GM12878 (cell line): ENCODE measurements around the gene TNRC6C. TPM values are rescaled to one million over a fixed set of nuclear protein-coding genes. Genes with fewer than 3 reads are reported as not detected.

Experiments used
- ATAC-seq: fragments of 200-7000 bp; cut with Tn5 transposase; 3 replicates; pipeline ENCODE4 v1.9.1; 2020; ENCODE audit warnings: mild to moderate bottlenecking, moderate library complexity
- BruUV-seq: library from RNA; stranded (reverse); fragments of 400-500 nt; replicated peaks from 2 replicates; lab custom pipeline; 2021; lab: Mats Ljungman, UMichigan
- CTCF ChIA-PET: fragments of 300-600 bp; sonication (Branson Sonifier 250); formaldehyde crosslinking; extraction: SDS; loops from one replicate; lab custom pipeline; 2021; ENCODE audit warnings: inconsistent platforms; lab: Yijun Ruan, JAX
- POLR2A ChIA-PET: fragments of 350-600 bp; formaldehyde crosslinking; extraction: SDS; loops from one replicate; lab custom pipeline; 2021; ENCODE audit warnings: inconsistent platforms; lab: Charles Lee
- RAD21 ChIA-PET: fragments of 300-600 bp; sonication (Branson Sonifier 250); formaldehyde crosslinking; loops from one replicate; lab custom pipeline; 2023; ENCODE audit warnings: antibody characterized with exemption; ENCODE audit not compliant: unreplicated experiment; lab: Charles Lee
- SMC1A ChIA-PET: fragments of 300-600 bp; sonication (Branson Sonifier 250); formaldehyde crosslinking; loops from one replicate; lab custom pipeline; 2023; ENCODE audit not compliant: unreplicated experiment, uncharacterized antibody; lab: Charles Lee
- DNase-seq: peaks from one replicate; pipeline ENCODE4 v3.0.0-alpha.2; 2011; ENCODE audit warnings: low read depth, low spot score
- FAIRE-seq: peaks from 3 replicates; lab custom pipeline; 2011; peaks lifted over from hg19 to GRCh38; lab: Jason Lieb, UNC
- H2AFZ ChIP-seq: 2 replicates; pipeline ENCODE4 v1.6.0; 2011; ENCODE audit warnings: low read depth, low read length, control low read depth; ENCODE audit not compliant: control insufficient read depth
- H3K27ac ChIP-seq: 2 replicates; pipeline ENCODE4 v1.5.1; 2011; ENCODE audit warnings: control low read depth; ENCODE audit not compliant: control insufficient read depth, insufficient read depth
- H3K27me3 ChIP-seq, 2 experiments: replicated peaks in 1 of 2; 2 replicates each; pipeline versions ENCODE4 v1.6.0 to v1.6.1; 2011; ENCODE audit warnings: low read length in 1 of 2; ENCODE audit not compliant: control insufficient read depth in 2 of 2, insufficient read depth in 2 of 2
- H3K36me3 ChIP-seq, 2 experiments: 2 replicates each; pipeline ENCODE4 v1.5.1; 2011; ENCODE audit warnings: low read length in 1 of 2; ENCODE audit not compliant: control insufficient read depth in 2 of 2, insufficient read depth in 2 of 2
- H3K4me1 ChIP-seq: 2 replicates; pipeline ENCODE4 v1.6.1; 2011; ENCODE audit warnings: mild to moderate bottlenecking, low read length, moderate library complexity, mixed read lengths; ENCODE audit not compliant: control insufficient read depth, insufficient read depth
- H3K4me2 ChIP-seq: 2 replicates; pipeline ENCODE4 v1.6.0; 2011; ENCODE audit warnings: control low read depth; ENCODE audit not compliant: control insufficient read depth, insufficient read depth
- H3K4me3 ChIP-seq: fragments of 200-600 bp; sonication (generic); 2 replicates; pipeline ENCODE4 v1.5.1; 2016
- H3K79me2 ChIP-seq: 2 replicates; pipeline ENCODE4 v1.6.0; 2011; ENCODE audit warnings: low read length; ENCODE audit not compliant: control insufficient read depth, insufficient read depth
- H3K9ac ChIP-seq: 2 replicates; pipeline ENCODE4 v1.8.0; 2011; ENCODE audit warnings: low read length, control low read depth, mixed read lengths; ENCODE audit not compliant: control insufficient read depth, insufficient read depth
- H3K9me3 ChIP-seq: replicated peaks from 3 replicates; pipeline ENCODE4 v1.5.1; 2011; ENCODE audit warnings: mild to moderate bottlenecking, low read length; ENCODE audit not compliant: control insufficient read depth, insufficient read depth
- H4K20me1 ChIP-seq: 2 replicates; pipeline ENCODE4 v1.6.0; 2011; ENCODE audit not compliant: control insufficient read depth, insufficient read depth
- ASH2L ChIP-seq: fragments of 300-600, 200-600 bp; sonication (generic); IDR thresholded peaks from 2 replicates; pipeline ENCODE4 v1.6.1; 2017; ENCODE audit warnings: low read depth, mild to moderate bottlenecking, borderline replicate concordance
- BACH1 ChIP-seq: fragments of 450-650 bp; IDR thresholded peaks from 2 replicates; pipeline ENCODE4 v1.6.1; 2017; ENCODE audit warnings: mild to moderate bottlenecking, borderline replicate concordance
- CHD1 ChIP-seq: IDR thresholded peaks from 2 replicates; pipeline ENCODE4 v1.6.1; 2012; ENCODE audit warnings: low read depth, low read length, improper control_type of control experiment
- HCFC1 ChIP-seq: fragments of 150-350 bp; IDR thresholded peaks from 2 replicates; pipeline ENCODE4 v1.6.1; 2014; ENCODE audit warnings: low read length
- JUNB ChIP-seq: IDR thresholded peaks from 2 replicates; pipeline ENCODE4 v1.6.1; 2016; ENCODE audit warnings: antibody characterized with exemption, mild to moderate bottlenecking
- NR2C2 ChIP-seq: IDR thresholded peaks from 2 replicates; pipeline ENCODE4 v1.6.1; 2011; ENCODE audit warnings: borderline replicate concordance, low read depth; ENCODE audit not compliant: control insufficient read depth, insufficient read length
- RELA ChIP-seq: fragments of 450-650 bp; IDR thresholded peaks from 2 replicates; pipeline ENCODE4 v1.8.0; 2014; ENCODE audit warnings: borderline replicate concordance; ENCODE audit not compliant: partially characterized antibody
- TARDBP ChIP-seq: IDR thresholded peaks from 2 replicates; pipeline ENCODE4 v1.6.1; 2016; ENCODE audit warnings: borderline replicate concordance
- YY1 ChIP-seq: IDR thresholded peaks from 2 replicates; pipeline ENCODE4 v1.6.1; 2011; ENCODE audit warnings: low read depth, mild to moderate bottlenecking, low read length
- ZSCAN29 ChIP-seq: fragments of 450-650 bp; IDR thresholded peaks from 2 replicates; pipeline ENCODE4 v1.6.1; 2017; ENCODE audit warnings: mild to moderate bottlenecking, moderate library complexity
- WGBS: methylation state at CpG from one replicate; pipeline ENCODE4 v1.1.6; 2016; ENCODE audit warnings: low lambda C conversion rate; ENCODE audit not compliant: insufficient replicate concordance, insufficient coverage; ENCODE audit errors: missing lambda C conversion rate; 5-methylcytosine and 5-hydroxymethylcytosine counted together
- in situ Hi-C: fragments of 300-500 bp; cut with MboI; formaldehyde crosslinking; loops from 9 replicates; pipeline ENCODE4 v1.14.3; 2018; ENCODE audit warnings: mixed read lengths
- intact Hi-C: fragments of 100-400 bp; cut with micrococcal nuclease; formaldehyde crosslinking; loops from one replicate; pipeline ENCODE4 v1.14.2; 2022; ENCODE audit not compliant: unreplicated experiment
- polyA plus RNA-seq, 11 experiments: library from polyadenylated mRNA; depleted of rRNA in 4 of 11; unstranded in 6 of 11; stranded (reverse) in 5 of 11; fragments of >200 nt; fragmentation: Nextera tagmentation in 4 of 11; fragmentation: Illumina TruSeq in 1 of 11; extraction: Ambion mirVana in 4 of 11; extraction: Trizol in 1 of 11; gene quantifications; 1 replicate in 1 of 11; 2 replicates in 10 of 11; pipeline versions ENCODE4 v1.2.1 to v1.2.3, GENCODE V29; 2011 to 2016; ENCODE audit warnings: inconsistent platforms in 2 of 11, missing spikeins in 2 of 11, low read depth in 1 of 11
- total RNA-seq, 4 experiments: library from RNA; depleted of rRNA in 3 of 4; stranded (reverse); fragments of >200 nt in 3 of 4; fragmentation: Illumina TruSeq in 1 of 4; extraction: Trizol in 1 of 4; gene quantifications; 2 replicates each; pipeline versions ENCODE4 v1.2.1 to v1.2.3, GENCODE V29; 2013 to 2021
- TF ChIP-seq, protein P1 (sequence below): fragments of 450-650 bp; formaldehyde crosslinking; IDR thresholded peaks from 2 replicates; pipeline ENCODE4 v1.5.0; 2022; ENCODE audit warnings: mild to moderate bottlenecking, missing genetic modification characterization
- TF ChIP-seq, protein P2 (sequence below): fragments of 450-650 bp; IDR thresholded peaks from 2 replicates; pipeline ENCODE4 v1.6.1; 2017; ENCODE audit warnings: mild to moderate bottlenecking, moderate library complexity

Gene TNRC6C
- total and polyA plus RNA-seq, 10 of the 15 experiments (the other 5 are each of a cell fraction or from before 2014, with no cell fraction given), result 0.40 to 6.1 (median 0.96) TPM

DNA sequence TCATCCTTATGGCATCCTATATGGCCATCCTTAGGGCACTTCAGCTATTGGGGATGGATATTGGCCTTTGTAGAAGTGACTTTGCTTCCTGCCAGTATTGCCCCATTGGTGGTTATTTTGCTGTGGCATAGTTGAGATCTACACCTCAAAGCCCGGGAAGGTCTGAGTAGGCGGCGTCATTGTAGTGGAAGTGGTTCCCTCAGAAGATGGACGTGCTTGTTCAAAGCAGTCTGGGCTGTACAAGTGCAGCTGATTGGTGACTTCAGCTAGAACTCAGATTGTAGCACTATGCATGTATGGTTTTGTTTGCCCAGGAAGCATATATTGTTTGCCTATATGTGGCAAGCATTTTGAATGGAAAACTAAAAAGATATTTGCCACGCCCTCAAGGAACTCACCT, 86.8 kb downstream of the TNRC6C start (continued):
- TF ChIP-seq, protein P1, sequence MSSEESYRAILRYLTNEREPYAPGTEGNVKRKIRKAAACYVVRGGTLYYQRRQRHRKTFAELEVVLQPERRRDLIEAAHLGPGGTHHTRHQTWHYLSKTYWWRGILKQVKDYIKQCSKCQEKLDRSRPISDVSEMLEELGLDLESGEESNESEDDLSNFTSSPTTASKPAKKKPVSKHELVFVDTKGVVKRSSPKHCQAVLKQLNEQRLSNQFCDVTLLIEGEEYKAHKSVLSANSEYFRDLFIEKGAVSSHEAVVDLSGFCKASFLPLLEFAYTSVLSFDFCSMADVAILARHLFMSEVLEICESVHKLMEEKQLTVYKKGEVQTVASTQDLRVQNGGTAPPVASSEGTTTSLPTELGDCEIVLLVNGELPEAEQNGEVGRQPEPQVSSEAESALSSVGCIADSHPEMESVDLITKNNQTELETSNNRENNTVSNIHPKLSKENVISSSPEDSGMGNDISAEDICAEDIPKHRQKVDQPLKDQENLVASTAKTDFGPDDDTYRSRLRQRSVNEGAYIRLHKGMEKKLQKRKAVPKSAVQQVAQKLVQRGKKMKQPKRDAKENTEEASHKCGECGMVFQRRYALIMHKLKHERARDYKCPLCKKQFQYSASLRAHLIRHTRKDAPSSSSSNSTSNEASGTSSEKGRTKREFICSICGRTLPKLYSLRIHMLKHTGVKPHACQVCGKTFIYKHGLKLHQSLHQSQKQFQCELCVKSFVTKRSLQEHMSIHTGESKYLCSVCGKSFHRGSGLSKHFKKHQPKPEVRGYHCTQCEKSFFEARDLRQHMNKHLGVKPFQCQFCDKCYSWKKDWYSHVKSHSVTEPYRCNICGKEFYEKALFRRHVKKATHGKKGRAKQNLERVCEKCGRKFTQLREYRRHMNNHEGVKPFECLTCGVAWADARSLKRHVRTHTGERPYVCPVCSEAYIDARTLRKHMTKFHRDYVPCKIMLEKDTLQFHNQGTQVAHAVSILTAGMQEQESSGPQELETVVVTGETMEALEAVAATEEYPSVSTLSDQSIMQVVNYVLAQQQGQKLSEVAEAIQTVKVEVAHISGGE (CRISPR knock-in tag), result no peak
- TF ChIP-seq TARDBP (no peak), ZSCAN29 (no peak), CHD1 (no peak)
- TF ChIP-seq, all 136 proteins: peak for 0

DNA sequence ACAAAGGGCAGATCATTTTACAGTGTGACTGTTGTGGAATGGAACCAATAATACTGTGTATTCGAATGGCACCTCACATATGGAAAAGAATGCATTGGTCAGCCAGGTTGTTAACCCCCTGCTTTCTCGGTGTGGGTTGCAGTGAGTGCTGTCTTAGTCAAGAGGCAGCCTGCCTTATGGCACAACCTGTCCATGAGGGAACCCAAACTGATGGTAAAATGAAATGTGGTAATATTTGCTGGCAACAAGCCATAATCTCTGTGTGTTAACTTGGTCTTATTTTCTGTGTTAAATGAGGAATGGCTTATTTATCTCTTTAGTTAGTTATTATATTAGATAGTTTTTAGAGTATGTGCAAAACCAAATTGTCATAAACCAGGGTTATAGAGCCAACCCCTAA, 88.4 kb downstream of the TNRC6C start:
- ChIA-PET CTCF (interaction anchor here (0.7 to 1.5 kb wide), 3 partner anchors 27 to 453 kb away, joined by 3 to 8 read pairs (median 6); no protein-coding TSS in a partner anchor), RAD21 (interaction anchor here (1.0 kb wide), 1 partner anchor 204 kb away, joined by 3 read pairs; no protein-coding TSS in a partner anchor), SMC1A (interaction anchor here (1.2 kb wide), 1 partner anchor 75 kb away, joined by 3 read pairs; no protein-coding TSS in a partner anchor), POLR2A (no interaction called here)
- WGBS, result 43% methylated on average over 2 of the region's 2 CpGs
- BruUV-seq, result no TSS peak
- H3K9ac ChIP-seq, result no peak overlapping the region
- in situ Hi-C loops, result no loop called here
- no peak overlapping the region for H3K4me2 ChIP-seq
- H3K27ac ChIP-seq, result no peak overlapping the region
- H3K36me3 ChIP-seq, result peaks cover 3 to 6% of the 10 kb centered on the region in 2 experiments
- intact Hi-C loops, result no loop called here
- TF ChIP-seq JUNB, result no peak
- TF ChIP-seq ASH2L, result no peak
- TF ChIP-seq YY1, result no peak
- no peak for TF ChIP-seq BACH1
- no peak for TF ChIP-seq HCFC1
- no peak for TF ChIP-seq RELA
- TF ChIP-seq, protein P2, sequence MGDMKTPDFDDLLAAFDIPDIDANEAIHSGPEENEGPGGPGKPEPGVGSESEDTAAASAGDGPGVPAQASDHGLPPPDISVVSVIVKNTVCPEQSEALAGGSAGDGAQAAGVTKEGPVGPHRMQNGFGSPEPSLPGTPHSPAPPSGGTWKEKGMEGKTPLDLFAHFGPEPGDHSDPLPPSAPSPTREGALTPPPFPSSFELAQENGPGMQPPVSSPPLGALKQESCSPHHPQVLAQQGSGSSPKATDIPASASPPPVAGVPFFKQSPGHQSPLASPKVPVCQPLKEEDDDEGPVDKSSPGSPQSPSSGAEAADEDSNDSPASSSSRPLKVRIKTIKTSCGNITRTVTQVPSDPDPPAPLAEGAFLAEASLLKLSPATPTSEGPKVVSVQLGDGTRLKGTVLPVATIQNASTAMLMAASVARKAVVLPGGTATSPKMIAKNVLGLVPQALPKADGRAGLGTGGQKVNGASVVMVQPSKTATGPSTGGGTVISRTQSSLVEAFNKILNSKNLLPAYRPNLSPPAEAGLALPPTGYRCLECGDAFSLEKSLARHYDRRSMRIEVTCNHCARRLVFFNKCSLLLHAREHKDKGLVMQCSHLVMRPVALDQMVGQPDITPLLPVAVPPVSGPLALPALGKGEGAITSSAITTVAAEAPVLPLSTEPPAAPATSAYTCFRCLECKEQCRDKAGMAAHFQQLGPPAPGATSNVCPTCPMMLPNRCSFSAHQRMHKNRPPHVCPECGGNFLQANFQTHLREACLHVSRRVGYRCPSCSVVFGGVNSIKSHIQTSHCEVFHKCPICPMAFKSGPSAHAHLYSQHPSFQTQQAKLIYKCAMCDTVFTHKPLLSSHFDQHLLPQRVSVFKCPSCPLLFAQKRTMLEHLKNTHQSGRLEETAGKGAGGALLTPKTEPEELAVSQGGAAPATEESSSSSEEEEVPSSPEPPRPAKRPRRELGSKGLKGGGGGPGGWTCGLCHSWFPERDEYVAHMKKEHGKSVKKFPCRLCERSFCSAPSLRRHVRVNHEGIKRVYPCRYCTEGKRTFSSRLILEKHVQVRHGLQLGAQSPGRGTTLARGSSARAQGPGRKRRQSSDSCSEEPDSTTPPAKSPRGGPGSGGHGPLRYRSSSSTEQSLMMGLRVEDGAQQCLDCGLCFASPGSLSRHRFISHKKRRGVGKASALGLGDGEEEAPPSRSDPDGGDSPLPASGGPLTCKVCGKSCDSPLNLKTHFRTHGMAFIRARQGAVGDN, result no peak
- TF ChIP-seq NR2C2, result no peak
- no peak for DNase-seq
- H3K4me3 ChIP-seq, result no peak overlapping the region
- ATAC-seq, result no peak
- no peak for FAIRE-seq
- H2AFZ ChIP-seq, result no peak overlapping the region
- H4K20me1 ChIP-seq, result no peaks in the 10 kb centered on the region
- H3K27me3 ChIP-seq, result no peaks in the 10 kb centered on the region
- no peaks in the 10 kb centered on the region for H3K4me1 ChIP-seq
- H3K79me2 ChIP-seq, result no peaks in the 10 kb centered on the region
- H3K9me3 ChIP-seq, result no peaks in the 10 kb centered on the region
